ENCODE results near the gene RSPH4A. TPM values are rescaled to one million over a fixed set of nuclear protein-coding genes. Genes with fewer than 3 reads are reported as not detected.

Gene RSPH4A
- 1 to 10 TPM in 2 of 4 donors, under 1 TPM in 2; under 0.01 to 1.1 (median 0.71) TPM for total RNA-seq
- under 1 TPM in 1 of 3 donors, not detected in 2; 0.19 TPM for polyA plus RNA-seq

DNA sequence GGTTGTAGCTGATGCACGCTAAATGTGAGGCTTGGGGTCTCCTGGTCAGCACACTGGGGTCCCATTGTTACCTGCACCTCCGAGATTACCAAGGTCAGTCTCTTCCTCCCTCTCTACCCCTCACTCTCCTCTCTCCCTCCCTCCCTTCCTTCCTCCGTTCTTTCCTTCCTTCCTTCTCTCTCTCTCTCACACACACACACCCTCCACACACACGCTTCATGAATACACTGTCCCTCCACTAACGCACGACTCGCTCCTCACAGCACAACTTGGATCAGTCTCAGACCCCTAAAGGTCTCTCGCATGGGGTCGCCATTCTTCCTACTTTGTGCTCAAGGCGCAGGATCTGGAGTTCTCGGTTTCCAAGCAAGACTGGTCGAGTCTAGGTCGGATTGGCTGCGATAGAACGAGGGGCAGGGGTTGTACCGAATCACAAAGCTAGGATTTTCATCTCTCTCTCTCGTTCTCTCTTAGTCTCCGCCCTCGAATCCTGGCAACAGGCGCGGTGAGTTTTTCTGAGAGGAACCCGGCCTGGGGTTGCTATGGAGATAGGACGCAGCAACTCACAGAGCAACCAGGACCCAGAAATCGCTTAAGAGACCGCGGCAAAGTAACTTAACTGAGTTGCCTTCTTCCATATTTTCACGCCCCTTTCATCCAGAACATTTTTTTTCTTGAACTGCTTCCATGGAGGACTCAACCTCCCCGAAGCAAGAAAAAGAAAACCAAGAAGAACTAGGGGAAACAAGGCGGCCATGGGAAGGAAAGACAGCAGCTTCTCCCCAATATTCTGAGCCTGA lies at the start of gene RSPH4A:
Gene RSPH4A, plus strand, starts transcription at position 543 of the 800 bp plus-strand sequence. Its CDS starts 145 bp downstream, at position 688.
- no peaks in the 10 kb centered on the region for H3K27me3 ChIP-seq
- peak within 1 kb of the TSS; percentile 32 to 58 (median 51) for H3K4me3 ChIP-seq
- peak within 1 kb of the TSS; percentile 34 to 59 (median 51) for H3K27ac ChIP-seq
- H3K36me3 ChIP-seq: no peaks in the 10 kb centered on the region
- H3K4me1 ChIP-seq: peaks cover 0 to 14% (median 8%) of the 10 kb centered on the region in 4 donors
- intact Hi-C loops (cut with DNase I): loop anchor here (5.0 kb wide), 1 partner anchor 44 kb away; the partner anchor contains the start of gene RWDD1
- peak; percentile 96 for DNase-seq
- no peak for TF ChIP-seq EP300 (IDR thresholded peaks at IDR 0.05)
- TF ChIP-seq POLR2A (IDR thresholded peaks at IDR 0.05): no peak
- TF ChIP-seq, protein P1, sequence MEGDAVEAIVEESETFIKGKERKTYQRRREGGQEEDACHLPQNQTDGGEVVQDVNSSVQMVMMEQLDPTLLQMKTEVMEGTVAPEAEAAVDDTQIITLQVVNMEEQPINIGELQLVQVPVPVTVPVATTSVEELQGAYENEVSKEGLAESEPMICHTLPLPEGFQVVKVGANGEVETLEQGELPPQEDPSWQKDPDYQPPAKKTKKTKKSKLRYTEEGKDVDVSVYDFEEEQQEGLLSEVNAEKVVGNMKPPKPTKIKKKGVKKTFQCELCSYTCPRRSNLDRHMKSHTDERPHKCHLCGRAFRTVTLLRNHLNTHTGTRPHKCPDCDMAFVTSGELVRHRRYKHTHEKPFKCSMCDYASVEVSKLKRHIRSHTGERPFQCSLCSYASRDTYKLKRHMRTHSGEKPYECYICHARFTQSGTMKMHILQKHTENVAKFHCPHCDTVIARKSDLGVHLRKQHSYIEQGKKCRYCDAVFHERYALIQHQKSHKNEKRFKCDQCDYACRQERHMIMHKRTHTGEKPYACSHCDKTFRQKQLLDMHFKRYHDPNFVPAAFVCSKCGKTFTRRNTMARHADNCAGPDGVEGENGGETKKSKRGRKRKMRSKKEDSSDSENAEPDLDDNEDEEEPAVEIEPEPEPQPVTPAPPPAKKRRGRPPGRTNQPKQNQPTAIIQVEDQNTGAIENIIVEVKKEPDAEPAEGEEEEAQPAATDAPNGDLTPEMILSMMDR (IDR thresholded peaks at IDR 0.05): no peak
- no peak for TF ChIP-seq POLR2AphosphoS5 (IDR thresholded peaks at IDR 0.05)
- no peaks in the 10 kb centered on the region for H3K9me3 ChIP-seq
- WGBS, 2 donors: 0 to 1% methylated on average over 29 of the region's 29 CpGs

DNA sequence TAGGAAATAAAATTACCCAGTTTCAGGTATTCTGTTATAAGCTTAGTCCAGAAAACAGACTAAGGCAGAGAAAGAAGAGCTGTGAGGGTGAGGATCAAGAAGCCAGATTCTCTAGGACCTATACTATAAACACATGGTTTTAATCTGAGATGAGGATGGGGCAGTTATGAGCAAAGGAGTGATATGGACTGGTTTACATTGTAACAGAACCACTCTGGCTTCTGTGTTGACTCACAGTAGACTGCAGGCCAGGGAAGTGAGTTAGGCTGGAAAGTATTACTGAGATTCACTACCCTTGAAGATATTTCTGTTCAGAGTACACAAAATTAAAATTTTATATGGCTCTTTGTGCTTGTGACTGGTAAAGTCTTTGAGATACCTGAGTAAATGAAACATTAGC lies 48.2 kb upstream of the RSPH4A start:
- H3K27me3 ChIP-seq: no peaks in the 10 kb centered on the region
- no peaks in the 10 kb centered on the region for H3K36me3 ChIP-seq
- H3K4me1 ChIP-seq: peaks cover 0 to 32% (median 21%) of the 10 kb centered on the region in 4 donors
- intact Hi-C loops (cut with DNase I): no loop called here
- DNase-seq: no peak
- H3K4me3 ChIP-seq: no peak overlapping the region
- no peak overlapping the region for H3K27ac ChIP-seq
- no peaks in the 10 kb centered on the region for H3K9me3 ChIP-seq
- TF ChIP-seq POLR2A (IDR thresholded peaks at IDR 0.05): no peak
- no peak for TF ChIP-seq EP300 (IDR thresholded peaks at IDR 0.05)
- TF ChIP-seq POLR2AphosphoS5 (IDR thresholded peaks at IDR 0.05): no peak
- TF ChIP-seq, protein P1 (IDR thresholded peaks at IDR 0.05): no peak

DNA sequence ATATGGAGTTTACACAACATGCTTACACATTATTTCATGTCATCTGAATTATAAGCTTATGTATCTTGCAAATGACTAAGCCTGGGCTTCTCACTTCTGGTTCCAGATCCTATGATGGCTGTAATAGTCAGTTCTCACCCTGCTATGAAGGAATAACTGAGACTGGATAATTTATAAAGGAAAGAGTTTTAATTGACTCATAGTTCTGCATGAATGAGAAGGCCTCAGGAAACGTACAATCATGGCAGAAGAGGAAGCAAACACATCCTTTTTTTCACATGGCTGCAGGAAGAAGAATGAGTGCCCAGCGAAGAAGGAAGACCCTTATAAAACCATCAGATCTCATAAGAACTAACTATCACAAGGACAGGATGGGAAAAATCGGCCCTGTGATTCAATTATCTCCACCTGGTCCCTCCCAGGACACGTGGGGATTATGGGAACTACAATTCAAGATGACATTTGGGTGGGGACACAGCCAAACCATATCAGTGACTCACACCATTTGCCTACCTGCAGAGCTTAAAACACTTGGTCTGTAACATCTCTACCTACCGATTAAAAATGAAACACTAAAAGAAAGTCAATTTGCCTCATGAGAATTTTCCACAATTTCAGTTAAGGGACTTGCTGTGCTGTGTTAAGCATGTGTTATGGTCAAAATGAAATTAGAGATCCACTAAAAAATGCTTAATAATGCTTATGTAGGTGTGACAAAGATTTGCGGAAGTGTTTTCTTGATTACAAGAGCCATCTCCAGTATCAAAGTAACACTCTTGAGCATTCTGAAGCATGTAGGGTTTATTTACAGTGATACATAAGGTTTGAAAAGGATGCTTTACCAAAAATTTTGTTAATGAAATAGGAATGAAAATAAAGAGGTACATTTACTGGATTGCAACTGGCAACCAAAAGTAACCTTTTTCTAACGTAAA lies 47.2 kb upstream of the RSPH4A start:
- Histone ChIP-seq H3K36me3 (peaks cover 0 to 3% (median 0%) of the 10 kb centered on the region in 4 donors), H3K9me3 (no peaks in the 10 kb centered on the region), H3K4me3 (no peak overlapping the region), H3K4me1 (peaks cover 0 to 42% (median 28%) of the 10 kb centered on the region in 4 donors), H3K27ac (no peak overlapping the region), H3K27me3 (no peaks in the 10 kb centered on the region)
- no peak for DNase-seq
- intact Hi-C loops (cut with DNase I): no loop called here
- WGBS, 2 donors: 61 to 63% methylated on average over 7 of the region's 7 CpGs
- TF ChIP-seq EP300 (IDR thresholded peaks at IDR 0.05): no peak
- no peak for TF ChIP-seq POLR2AphosphoS5 (IDR thresholded peaks at IDR 0.05)
- TF ChIP-seq, protein P1 (IDR thresholded peaks at IDR 0.05): no peak
- TF ChIP-seq POLR2A (IDR thresholded peaks at IDR 0.05): no peak

DNA sequence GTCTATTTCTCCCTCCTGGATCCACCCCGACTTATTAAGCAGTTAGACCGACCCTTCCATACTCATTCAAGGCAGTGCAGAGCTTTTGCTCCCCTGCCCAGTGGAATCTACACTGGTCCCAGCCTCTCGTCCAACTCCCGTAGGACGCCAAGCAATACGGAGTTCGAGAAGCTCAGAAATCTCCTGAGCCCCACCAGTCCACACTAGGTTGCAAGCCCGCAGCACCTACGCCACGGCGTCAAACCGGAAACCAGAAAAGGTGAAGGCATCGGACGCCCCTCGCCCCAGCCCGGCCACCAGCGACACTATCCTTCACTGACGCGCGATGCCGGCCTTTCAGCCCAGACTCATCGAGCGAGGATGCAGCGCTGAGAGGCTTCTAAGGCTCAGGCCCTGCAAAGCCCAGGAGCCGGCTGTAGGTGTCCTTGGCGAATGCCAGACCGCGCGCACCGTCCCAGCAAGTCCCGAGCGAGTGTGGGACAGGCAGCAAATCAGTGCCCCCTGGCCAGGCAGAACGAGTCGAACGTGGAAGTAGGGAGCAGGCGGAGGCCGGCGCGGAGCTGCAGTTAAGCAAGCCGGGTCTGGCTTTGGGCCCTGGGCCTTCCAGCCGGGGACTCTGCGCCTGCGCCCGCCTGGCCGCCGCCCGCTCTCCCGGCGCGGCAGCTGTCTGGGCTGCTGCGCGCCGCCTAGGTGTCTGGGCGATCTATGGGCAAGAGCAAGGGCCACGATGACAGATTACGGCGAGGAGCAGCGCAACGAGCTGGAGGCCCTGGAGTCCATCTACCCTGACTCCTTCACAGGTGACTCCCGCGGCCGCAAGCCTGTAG lies 45.2 kb upstream of the RSPH4A start, which contains the start of gene RWDD1:
Gene RWDD1, plus strand, starts transcription at position 649 of the 827 bp plus-strand sequence. Its CDS starts 79 bp downstream, at position 728.
- Histone ChIP-seq H3K27ac (peak within 1 kb of the TSS; percentile 89 to 95 (median 94)), H3K4me3 (peak within 1 kb of the TSS; percentile 80 to 91 (median 84)), H3K4me1 (peaks cover 0 to 34% (median 26%) of the 10 kb centered on the region in 4 donors), H3K36me3 (peaks cover 0 to 20% (median 0%) of the 10 kb centered on the region in 4 donors), H3K9me3 (no peaks in the 10 kb centered on the region), H3K27me3 (no peaks in the 10 kb centered on the region)
- 0% methylated on average over 62 of the region's 62 CpGs for WGBS, 2 donors
- TF ChIP-seq POLR2A (IDR thresholded peaks at IDR 0.05): peak; percentile 77 to 88
- TF ChIP-seq POLR2AphosphoS5 (IDR thresholded peaks at IDR 0.05): peak; percentile 87 to 93 (median 90)
- TF ChIP-seq EP300 (IDR thresholded peaks at IDR 0.05): no peak
- TF ChIP-seq, protein P1 (IDR thresholded peaks at IDR 0.05): peak in 1 of 4 experiments; percentile 10
- intact Hi-C loops (cut with DNase I): loop anchor here (5.0 kb wide), 4 partner anchors 46 to 294 kb away; partner anchors contain the start of genes DSE, RSPH4A, TSPYL1 and ZUP1
- DNase-seq: peak; percentile 99
